SK-N-SH treated with all-trans-retinoic acid at 6 μM for 48 hours (cell line): ENCODE measurements around the gene DHX9.
"Not testable (repeated sequence)": the region's sequence is repeated elsewhere in the genome, so short reads cannot be mapped to it uniquely, and the experiment has no call there.

Source experiments
- ATAC-seq: fragments of 200-7000 bp; cut with Tn5 transposase; 3 replicates; pipeline ENCODE4 v1.9.1; 2020; ENCODE audit warnings: mild to moderate bottlenecking, moderate library complexity
- ARNTL ChIP-seq: fragments of 450-650 bp; formaldehyde crosslinking; IDR thresholded peaks from 2 replicates; pipeline ENCODE4 v1.5.0; 2020; ENCODE audit warnings: low read depth, mild to moderate bottlenecking, moderate library complexity, borderline replicate concordance
- BACH2 ChIP-seq: fragments of 250-450 bp; sonication (Bioruptor Pico); IDR thresholded peaks from 2 replicates; pipeline ENCODE4 v1.9.0; 2021; ENCODE audit warnings: mild to moderate bottlenecking, borderline replicate concordance
- CREB5 ChIP-seq: fragments of 250-450 bp; sonication (Bioruptor Pico); IDR thresholded peaks from 2 replicates; pipeline ENCODE4 v1.5.1; 2020; ENCODE audit warnings: low read depth, mild to moderate bottlenecking, moderate library complexity
- CSDC2 ChIP-seq: fragments of 250-450 bp; sonication (Bioruptor Pico); IDR thresholded peaks from 2 replicates; pipeline ENCODE4 v1.5.0; 2020; ENCODE audit warnings: mild to moderate bottlenecking, moderate library complexity
- CSRNP3 ChIP-seq: fragments of 250-450 bp; sonication (Bioruptor Pico); IDR thresholded peaks from 2 replicates; pipeline ENCODE4 v1.5.1; 2021; ENCODE audit warnings: mild to moderate bottlenecking, moderate library complexity
- ESRRG ChIP-seq: fragments of 250-450 bp; sonication (Bioruptor Pico); IDR thresholded peaks from 2 replicates; pipeline ENCODE4 v1.6.1; 2021; ENCODE audit warnings: mild to moderate bottlenecking
- GLIS3 ChIP-seq: fragments of 250-450 bp; sonication (Bioruptor Pico); IDR thresholded peaks from 2 replicates; pipeline ENCODE4 v1.5.0; 2020; ENCODE audit warnings: mild to moderate bottlenecking, moderate library complexity
- ISL1 ChIP-seq: fragments of 250-450 bp; sonication (Bioruptor Pico); IDR thresholded peaks from 2 replicates; pipeline ENCODE4 v2.1.2; 2022; ENCODE audit warnings: mild to moderate bottlenecking, moderate library complexity
- OSR1 ChIP-seq: fragments of 250-450 bp; sonication (Bioruptor Pico); IDR thresholded peaks from 2 replicates; pipeline ENCODE4 v1.8.0; 2022; ENCODE audit warnings: moderate library complexity, mild to moderate bottlenecking, inconsistent platforms
- PATZ1 ChIP-seq: fragments of 250-450 bp; sonication (Bioruptor Pico); IDR thresholded peaks from 2 replicates; pipeline ENCODE4 v1.8.0; 2020; ENCODE audit warnings: mild to moderate bottlenecking, moderate library complexity, borderline replicate concordance
- PPARA ChIP-seq: fragments of 250-450 bp; sonication (Bioruptor Pico); IDR thresholded peaks from 2 replicates; pipeline ENCODE4 v1.5.0; 2020; ENCODE audit warnings: mild to moderate bottlenecking, borderline replicate concordance
- RARB ChIP-seq: fragments of 250-450 bp; sonication (Bioruptor Pico); IDR thresholded peaks from 2 replicates; pipeline ENCODE4 v1.8.0; 2021; ENCODE audit warnings: mild to moderate bottlenecking, moderate library complexity
- SNAI2 ChIP-seq: fragments of 250-450 bp; sonication (Bioruptor Pico); IDR thresholded peaks from 2 replicates; pipeline ENCODE4 v1.5.0; 2020; ENCODE audit warnings: mild to moderate bottlenecking, moderate library complexity
- TCF4 ChIP-seq: fragments of 250-450 bp; sonication (Bioruptor Pico); IDR thresholded peaks from 2 replicates; pipeline ENCODE4 v1.8.0; 2021; ENCODE audit warnings: mild to moderate bottlenecking, moderate library complexity, borderline replicate concordance
- TOX ChIP-seq: fragments of 250-450 bp; sonication (Bioruptor Pico); IDR thresholded peaks from 2 replicates; pipeline ENCODE4 v1.8.0; 2021; ENCODE audit warnings: mild to moderate bottlenecking, moderate library complexity, borderline replicate concordance
- TSHZ2 ChIP-seq: fragments of 250-450 bp; sonication (Bioruptor Pico); IDR thresholded peaks from 2 replicates; pipeline ENCODE4 v1.5.0; 2020; ENCODE audit warnings: mild to moderate bottlenecking, moderate library complexity
- ZC3H10 ChIP-seq: fragments of 250-450 bp; sonication (Bioruptor Pico); IDR thresholded peaks from 2 replicates; pipeline ENCODE4 v1.5.1; 2021; ENCODE audit warnings: mild to moderate bottlenecking, moderate library complexity
- ZFP3 ChIP-seq: fragments of 250-450 bp; sonication (Bioruptor Pico); IDR thresholded peaks from 2 replicates; pipeline ENCODE4 v1.5.0; 2020; ENCODE audit warnings: mild to moderate bottlenecking, moderate library complexity
- ZFP30 ChIP-seq: fragments of 450-650 bp; formaldehyde crosslinking; IDR thresholded peaks from 2 replicates; pipeline ENCODE4 v1.5.0; 2022; ENCODE audit warnings: mild to moderate bottlenecking, moderate library complexity
- ZNF565 ChIP-seq: fragments of 450-650 bp; formaldehyde crosslinking; conservative IDR thresholded peaks from 2 replicates; pipeline ENCODE4 v1.5.0; 2020; ENCODE audit warnings: low read depth, mild to moderate bottlenecking, moderate library complexity
- ZNF8 ChIP-seq: fragments of 450-650 bp; formaldehyde crosslinking; IDR thresholded peaks from 2 replicates; pipeline ENCODE4 v1.5.0; 2020; ENCODE audit warnings: mild to moderate bottlenecking, moderate library complexity

Gene DHX9

GRCh38 chr1:182889997-182890396, 50.9 kb downstream of the DHX9 start (continued):
- TF ChIP-seq CSRNP3 (no peak), OSR1 (CRISPR knock-in tag) (no peak), BACH2 (no peak), ZNF565 (no peak), ISL1 (no peak)
- TF ChIP-seq, all 23 proteins: peak for 0

- ATAC-seq, result peak; percentile 28
- TF ChIP-seq ZFP3 (CRISPR knock-in tag), result no peak
Observed at GRCh38 chr1:182890927-182891610, 51.9 kb downstream of the DHX9 start.

- no peak for TF ChIP-seq GLIS3 (CRISPR knock-in tag)
- no peak for TF ChIP-seq ZFP3 (CRISPR knock-in tag)
- TF ChIP-seq ZFP30 (CRISPR knock-in tag), result no peak
- TF ChIP-seq OSR1 (CRISPR knock-in tag), result no peak
- no peak for TF ChIP-seq ZC3H10
- TF ChIP-seq ARNTL (CRISPR knock-in tag), result no peak
- TF ChIP-seq TSHZ2 (CRISPR knock-in tag), result no peak
- no peak for TF ChIP-seq PATZ1 (CRISPR knock-in tag)
- no peak for TF ChIP-seq TCF4 (CRISPR knock-in tag)
- no peak for TF ChIP-seq RARB (CRISPR knock-in tag)
- TF ChIP-seq TOX (CRISPR knock-in tag), result no peak
- TF ChIP-seq, all 23 proteins: peak for 0
- no peak for ATAC-seq
Observed at GRCh38 chr1:182897696-182898095, 58.5 kb downstream of the DHX9 start.

GRCh38 chr1:182901946-182902345, 62.8 kb downstream of the DHX9 start:
- ATAC-seq, result not testable (repeated sequence)

GRCh38 chr1:182905321-182905720, 66.2 kb downstream of the DHX9 start:
- no peak for TF ChIP-seq ZC3H10
- TF ChIP-seq TOX (CRISPR knock-in tag), result no peak
- TF ChIP-seq CSDC2, result no peak
- TF ChIP-seq ZNF565, result no peak
- TF ChIP-seq TCF4 (CRISPR knock-in tag), result no peak
- ATAC-seq, result no peak

GRCh38 chr1:182909578-182909977, 70.4 kb downstream of the DHX9 start:
- ATAC-seq, result no peak; the same call in 2 of the 3 replicates
- no peak for TF ChIP-seq OSR1 (CRISPR knock-in tag)
- TF ChIP-seq ZFP3 (CRISPR knock-in tag), result no peak
- no peak for TF ChIP-seq ISL1
- TF ChIP-seq ESRRG (CRISPR knock-in tag), result no peak
- no peak for TF ChIP-seq CSDC2
- TF ChIP-seq ARNTL (CRISPR knock-in tag), result no peak
- no peak for TF ChIP-seq CREB5 (CRISPR knock-in tag)
- no peak for TF ChIP-seq GLIS3 (CRISPR knock-in tag)
- no peak for TF ChIP-seq SNAI2
- no peak for TF ChIP-seq ZNF8 (CRISPR knock-in tag)
- TF ChIP-seq PATZ1 (CRISPR knock-in tag), result no peak
- no peak for TF ChIP-seq TCF4 (CRISPR knock-in tag)
- TF ChIP-seq PPARA (CRISPR knock-in tag), result no peak
- no peak for TF ChIP-seq ZNF565
